Spinal cord (tissue), 10 donors: ENCODE results near the gene USP1. TPM values are rescaled to one million over a fixed set of nuclear protein-coding genes. Genes with fewer than 3 reads are reported as not detected.

ENCODE experiments used
- DNase-seq, 6 donors: peaks; one replicate each; pipeline versions ENCODE4 v3.0.0 to v3.0.0-alpha.2; 2013 to 2015; ENCODE audit warnings: low spot score in 6 of 6, low read depth in 4 of 6
- H3K27ac ChIP-seq: one replicate; pipeline ENCODE4 v1.5.1; 2013; ENCODE audit warnings: low read depth, low read length, control low read depth
- H3K27me3 ChIP-seq: one replicate; pipeline ENCODE4 v1.6.1; 2013; ENCODE audit warnings: low read length; ENCODE audit not compliant: control insufficient read depth, insufficient read depth
- H3K36me3 ChIP-seq: one replicate; pipeline ENCODE4 v1.6.1; 2013; ENCODE audit warnings: low read length; ENCODE audit not compliant: control insufficient read depth, insufficient read depth
- H3K4me1 ChIP-seq: one replicate; pipeline ENCODE4 v1.6.1; 2013; ENCODE audit warnings: low read length; ENCODE audit not compliant: control insufficient read depth, insufficient read depth
- H3K4me3 ChIP-seq: one replicate; pipeline ENCODE4 v1.5.1; 2013; ENCODE audit warnings: low read depth, low read length, control low read depth
- H3K9me3 ChIP-seq: one replicate; pipeline ENCODE4 v1.6.1; 2013; ENCODE audit warnings: low read length; ENCODE audit not compliant: control insufficient read depth, insufficient read depth
- WGBS: methylation state at CpG from one replicate; pipeline ENCODE4 v1.1.5; 2013; ENCODE audit warnings: missing lambda C conversion rate; ENCODE audit not compliant: insufficient coverage; 5-methylcytosine and 5-hydroxymethylcytosine counted together
- polyA plus RNA-seq, 2 donors: library from polyadenylated mRNA; unstranded; fragments of 120-200 nt; gene quantifications; one replicate each; pipeline ENCODE4 v1.2.1, GENCODE V29; 2013; ENCODE audit not compliant: insufficient read length in 2 of 2
- total RNA-seq, 2 donors: library from RNA; depleted of rRNA in 1 of 2; stranded (reverse); fragments of 120-200 nt in 1 of 2; fragments of >200 nt in 1 of 2; gene quantifications; one replicate each; pipeline versions ENCODE4 v1.2.3 to v1.2.4, GENCODE V29; 2013 to 2014
- donor health status: healthy.

Gene USP1
- total and polyA plus RNA-seq, 4 donors: 31.4 to 56.8 (median 41.4) TPM

GRCh38 chr1:62436039-62436465 is 797 bp upstream of the USP1 start:
- H3K27ac ChIP-seq: peak overlapping the region; percentile 100
- under 1% methylated on average over 45 of the region's 45 CpGs for WGBS
- no peaks in the 10 kb centered on the region for H3K36me3 ChIP-seq
- peaks cover 10% of the 10 kb centered on the region for H3K4me1 ChIP-seq
- no peaks in the 10 kb centered on the region for H3K9me3 ChIP-seq
- H3K27me3 ChIP-seq: no peaks in the 10 kb centered on the region
- H3K4me3 ChIP-seq: peak overlapping the region; percentile 96
- peak in 1 of 6 donors; percentile 100 for DNase-seq

- WGBS: under 1% methylated on average over 55 of the region's 68 CpGs
- peak in 2 of 6 donors; percentile 5 to 20 for DNase-seq
- Histone ChIP-seq H3K4me3 (peak overlapping the region; percentile 96), H3K27ac (peak overlapping the region; percentile 100), H3K36me3 (no peaks in the 10 kb centered on the region), H3K27me3 (no peaks in the 10 kb centered on the region), H3K9me3 (no peaks in the 10 kb centered on the region), H3K4me1 (peaks cover 10% of the 10 kb centered on the region)
Measured at GRCh38 chr1:62437273-62437940, 558 bp downstream of the USP1 start.

- peak in 2 of 6 donors; percentile 14 to 25 for DNase-seq
- 0% methylated on average over 2 of the region's 7 CpGs for WGBS
- H3K27me3 ChIP-seq: no peaks in the 10 kb centered on the region
- peak overlapping the region; percentile 100 for H3K27ac ChIP-seq
- H3K9me3 ChIP-seq: no peaks in the 10 kb centered on the region
- H3K36me3 ChIP-seq: peaks cover 4% of the 10 kb centered on the region
- H3K4me3 ChIP-seq: peak overlapping the region; percentile 96
- peaks cover 10% of the 10 kb centered on the region for H3K4me1 ChIP-seq
Measured at GRCh38 chr1:62438163-62438562, 1.3 kb downstream of the USP1 start.

GRCh38 chr1:62439652-62440371 is 3.0 kb downstream of the USP1 start:
- Histone ChIP-seq H3K4me3 (no peak overlapping the region), H3K27me3 (no peaks in the 10 kb centered on the region), H3K9me3 (no peaks in the 10 kb centered on the region), H3K4me1 (peaks cover 10% of the 10 kb centered on the region), H3K36me3 (peaks cover 9% of the 10 kb centered on the region), H3K27ac (no peak overlapping the region)
- DNase-seq: no peak
- WGBS: no CpG with 5 or more reads among the region's 4 CpGs

- no peaks in the 10 kb centered on the region for H3K27me3 ChIP-seq
- no peak overlapping the region for H3K4me3 ChIP-seq
- no peak for DNase-seq
- peaks cover 32% of the 10 kb centered on the region for H3K36me3 ChIP-seq
- no peaks in the 10 kb centered on the region for H3K4me1 ChIP-seq
- no peaks in the 10 kb centered on the region for H3K9me3 ChIP-seq
- H3K27ac ChIP-seq: no peak overlapping the region
- no CpG with 5 or more reads among the region's 1 CpG for WGBS
Measured at GRCh38 chr1:62444701-62445100, 7.9 kb downstream of the USP1 start.

- H3K4me3 ChIP-seq: no peak overlapping the region
- DNase-seq: no peak
- no peaks in the 10 kb centered on the region for H3K9me3 ChIP-seq
- H3K27me3 ChIP-seq: no peaks in the 10 kb centered on the region
- WGBS: 100% methylated on average over 1 of the region's 3 CpGs
- no peaks in the 10 kb centered on the region for H3K4me1 ChIP-seq
- no peak overlapping the region for H3K27ac ChIP-seq
- peaks cover 36% of the 10 kb centered on the region for H3K36me3 ChIP-seq
Measured at GRCh38 chr1:62448221-62448933, 11.5 kb downstream of the USP1 start.

- Histone ChIP-seq H3K4me1 (no peaks in the 10 kb centered on the region), H3K27me3 (no peaks in the 10 kb centered on the region), H3K9me3 (no peaks in the 10 kb centered on the region), H3K27ac (no peak overlapping the region), H3K4me3 (no peak overlapping the region), H3K36me3 (peaks cover 38% of the 10 kb centered on the region)
- no CpG with 5 or more reads among the region's 2 CpGs for WGBS
- no peak for DNase-seq
Measured at GRCh38 chr1:62450301-62450700, 13.5 kb downstream of the USP1 start.

GRCh38 chr1:62452951-62453350 is 16.1 kb downstream of the USP1 start:
- H3K36me3 ChIP-seq: peaks cover 26% of the 10 kb centered on the region
- no peak overlapping the region for H3K27ac ChIP-seq
- no peaks in the 10 kb centered on the region for H3K4me1 ChIP-seq
- no peaks in the 10 kb centered on the region for H3K27me3 ChIP-seq
- no peak for DNase-seq
- WGBS: no CpG with 5 or more reads among the region's 1 CpG
- no peak overlapping the region for H3K4me3 ChIP-seq
- H3K9me3 ChIP-seq: no peaks in the 10 kb centered on the region

GRCh38 chr1:62457955-62458354 is 21.1 kb downstream of the USP1 start:
- Histone ChIP-seq H3K4me1 (no peaks in the 10 kb centered on the region), H3K4me3 (no peak overlapping the region), H3K27ac (no peak overlapping the region), H3K36me3 (peaks cover 18% of the 10 kb centered on the region), H3K9me3 (no peaks in the 10 kb centered on the region), H3K27me3 (no peaks in the 10 kb centered on the region)
- no peak for DNase-seq
- 86% methylated on average over 6 of the region's 7 CpGs for WGBS
